Heart left ventricle (tissue), 13 donors: Measurements from ENCODE around the gene PRSS50.

Source experiments
- POLR2A ChIP-seq, 2 donors: fragments of 450-650 bp; IDR thresholded peaks; one replicate each; pipeline ENCODE4 v1.6.1; 2017; ENCODE audit warnings: antibody characterized with exemption in 2 of 2, mild to moderate bottlenecking in 2 of 2, moderate library complexity in 2 of 2
- TF ChIP-seq, protein P1 (sequence below), 12 donors: fragments of 200-600 bp; sonication (generic) in 4 of 12; IDR thresholded peaks; one replicate each; pipeline versions ENCODE4 v1.5.0 to v1.8.0; 2018 to 2022; ENCODE audit warnings: antibody characterized with exemption in 12 of 12, mild to moderate bottlenecking in 5 of 12
- donor health status: ischemic (EF 13 %, LVEDD 7.1; RV severe dilation, severe dysfunction).
- donor health status: DM: no; HTN: yes; CAD: no.
- donor health status: DM: no; HTN: no; CAD: no.
- donor health status: ischemic (EF 25% LVEDD 6.9; RV normal size, moderate dysfunction).
- donor health status: ischemic (EF 25% LVEDD 5.7; RV mildly dilated, moderate dysfunction).
- donor health status: ischemic (EF 35%, LVEDD 5.7; RV mildly dilated, moderate dysfunction).
- donor health status: nonischemic (EF 11% LVEDD 7.7; RV severe dilation, severe dysfunction).
- donor health status: DM: yes; HTN: yes; CAD: no.
- donor health status: PGD.
- donor health status: ischemic (EF 29% LVEDD 5.4; RV normal size, mild dysfunction).
- donor health status: nonischemic (EF 23%, LVEDD 6.1; RV moderate dilation, normal function).

DNA sequence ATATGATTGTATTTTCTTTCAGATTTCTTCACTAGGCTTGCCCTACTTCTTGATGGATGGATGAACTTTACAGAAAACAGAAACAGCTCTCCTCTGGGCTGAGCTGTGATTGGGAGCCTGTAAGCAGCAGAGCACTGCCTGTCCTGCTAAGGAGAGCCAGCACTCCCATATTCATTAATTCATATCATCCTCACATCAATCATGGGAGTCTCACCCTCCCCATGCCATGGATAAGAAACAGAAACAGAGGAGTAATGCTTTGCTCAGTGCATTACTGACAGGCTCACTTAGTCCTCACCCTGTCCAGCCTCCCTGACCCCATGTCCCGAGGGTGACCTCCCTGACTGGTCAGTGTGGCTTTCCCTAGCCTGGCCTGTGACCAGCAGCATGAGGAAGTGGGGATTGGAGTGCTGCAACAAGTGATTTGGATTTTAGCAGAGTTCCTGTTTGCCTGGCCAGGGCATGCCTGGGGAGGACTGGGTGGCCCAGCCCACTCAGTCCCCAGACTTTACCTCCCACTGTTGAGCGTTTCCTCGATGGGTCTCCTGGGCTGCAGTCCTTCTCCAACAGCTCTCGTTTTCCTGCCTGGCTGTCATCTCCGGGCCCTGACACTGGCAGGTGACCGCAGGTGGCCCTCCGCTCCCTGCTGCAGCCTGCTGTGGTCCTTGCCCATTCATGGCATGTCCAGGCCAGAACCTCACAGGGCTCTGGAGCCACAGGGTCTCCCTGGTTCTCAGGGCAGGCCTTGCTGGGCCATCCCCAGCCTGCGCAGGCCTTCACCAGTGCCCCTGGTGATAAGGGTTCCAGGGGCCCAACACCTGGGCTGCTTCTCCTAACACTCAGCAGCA lies 17.8 kb downstream of the PRSS50 start:
- TF ChIP-seq, protein P1, sequence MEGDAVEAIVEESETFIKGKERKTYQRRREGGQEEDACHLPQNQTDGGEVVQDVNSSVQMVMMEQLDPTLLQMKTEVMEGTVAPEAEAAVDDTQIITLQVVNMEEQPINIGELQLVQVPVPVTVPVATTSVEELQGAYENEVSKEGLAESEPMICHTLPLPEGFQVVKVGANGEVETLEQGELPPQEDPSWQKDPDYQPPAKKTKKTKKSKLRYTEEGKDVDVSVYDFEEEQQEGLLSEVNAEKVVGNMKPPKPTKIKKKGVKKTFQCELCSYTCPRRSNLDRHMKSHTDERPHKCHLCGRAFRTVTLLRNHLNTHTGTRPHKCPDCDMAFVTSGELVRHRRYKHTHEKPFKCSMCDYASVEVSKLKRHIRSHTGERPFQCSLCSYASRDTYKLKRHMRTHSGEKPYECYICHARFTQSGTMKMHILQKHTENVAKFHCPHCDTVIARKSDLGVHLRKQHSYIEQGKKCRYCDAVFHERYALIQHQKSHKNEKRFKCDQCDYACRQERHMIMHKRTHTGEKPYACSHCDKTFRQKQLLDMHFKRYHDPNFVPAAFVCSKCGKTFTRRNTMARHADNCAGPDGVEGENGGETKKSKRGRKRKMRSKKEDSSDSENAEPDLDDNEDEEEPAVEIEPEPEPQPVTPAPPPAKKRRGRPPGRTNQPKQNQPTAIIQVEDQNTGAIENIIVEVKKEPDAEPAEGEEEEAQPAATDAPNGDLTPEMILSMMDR (IDR thresholded peaks at IDR 0.05) = no peak
- TF ChIP-seq POLR2A (IDR thresholded peaks at IDR 0.05) = no peak
